GM18907 (cell line): ENCODE results near the gene EIF1B.
A peak's percentile ranks its signal among the peaks of the same experiment; 100 is the strongest.
"Not testable (repeated sequence)": the region's sequence is repeated elsewhere in the genome, so short reads cannot be mapped to it uniquely, and the experiment has no call there.

Experiments used
- ATAC-seq: cut with Tn5 transposase; IDR thresholded peaks from one replicate; pipeline ENCODE4 v1.9.1; 2021; ENCODE audit warnings: mild to moderate bottlenecking, moderate library complexity; ENCODE audit not compliant: unreplicated experiment

Gene EIF1B

GRCh38 chr3:40309418-40309924 is at the start of gene EIF1B:
EIF1B (plus strand) TSS chr3:40309707; CDS start chr3:40309942, 235 bp downstream.
- peak; percentile 96 for ATAC-seq

DNA sequence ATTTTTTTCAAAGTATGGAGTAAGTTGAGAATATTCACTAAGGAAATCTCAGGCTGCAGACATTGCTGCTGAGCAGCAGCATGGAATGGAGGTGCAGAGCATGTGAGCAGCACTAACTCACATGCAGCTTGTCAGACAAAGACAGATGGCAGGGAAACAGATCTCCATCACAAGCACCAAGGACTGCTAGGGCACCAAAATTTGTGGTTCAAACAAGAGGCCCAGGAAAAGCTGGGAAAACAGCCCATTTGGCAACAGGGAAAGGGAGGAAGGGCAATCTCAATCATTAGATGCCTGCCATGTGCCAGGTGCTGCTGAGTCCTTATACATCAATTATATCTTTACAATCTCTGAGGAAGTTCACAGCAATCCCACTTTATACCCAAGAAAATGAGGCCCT is 47.2 kb upstream of the EIF1B start:
- no peak for ATAC-seq

- no peak for ATAC-seq
These were observed 45.1 kb upstream of the EIF1B start for GRCh38 chr3:40264451-40264850.

- no peak for ATAC-seq
These were observed 44.3 kb upstream of the EIF1B start for GRCh38 chr3:40265181-40265580.

- ATAC-seq, result no peak
These were observed 41.4 kb upstream of the EIF1B start for GRCh38 chr3:40267937-40268724.

DNA sequence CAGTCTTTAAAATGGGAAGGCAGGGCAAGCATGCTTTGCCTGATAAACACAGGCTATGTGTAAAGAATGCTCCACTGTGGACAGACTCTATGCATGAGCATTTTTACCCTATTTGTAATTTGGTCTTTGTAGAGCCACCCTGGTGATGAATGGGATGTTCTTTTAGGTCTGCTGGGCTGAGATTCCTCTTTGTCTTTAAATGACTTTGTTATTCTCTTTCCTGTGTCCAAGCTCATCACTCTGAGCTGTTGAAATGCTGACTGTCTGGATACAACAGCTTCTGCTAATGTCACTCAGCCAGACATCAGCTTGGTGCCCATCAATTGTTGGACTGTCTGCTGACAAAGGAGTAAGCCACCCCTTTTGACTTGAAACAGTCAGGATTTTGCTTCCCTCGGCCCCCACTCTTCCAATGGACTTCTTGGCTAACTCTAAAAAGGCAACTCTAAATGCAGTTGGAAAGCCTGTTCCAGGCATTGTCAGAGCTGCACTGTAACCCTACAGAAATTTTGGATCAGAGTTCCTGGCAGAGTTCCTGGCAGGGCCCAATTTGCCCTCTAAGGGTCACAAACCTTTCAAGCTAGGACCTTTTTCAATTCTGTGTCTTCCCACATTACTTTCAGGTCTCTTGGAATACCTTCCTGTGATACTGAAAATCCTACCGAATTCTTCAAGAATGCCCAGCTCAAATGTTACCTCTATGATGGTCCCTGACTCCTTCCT is 40.5 kb upstream of the EIF1B start:
- ATAC-seq, result no peak

GRCh38 chr3:40278791-40279190 is 30.7 kb upstream of the EIF1B start:
- ATAC-seq, result no peak

- ATAC-seq, result no peak
These were observed 27.5 kb upstream of the EIF1B start for GRCh38 chr3:40281995-40282394.

- ATAC-seq, result not testable (repeated sequence)
These were observed 26.4 kb upstream of the EIF1B start for GRCh38 chr3:40283057-40283456.

DNA sequence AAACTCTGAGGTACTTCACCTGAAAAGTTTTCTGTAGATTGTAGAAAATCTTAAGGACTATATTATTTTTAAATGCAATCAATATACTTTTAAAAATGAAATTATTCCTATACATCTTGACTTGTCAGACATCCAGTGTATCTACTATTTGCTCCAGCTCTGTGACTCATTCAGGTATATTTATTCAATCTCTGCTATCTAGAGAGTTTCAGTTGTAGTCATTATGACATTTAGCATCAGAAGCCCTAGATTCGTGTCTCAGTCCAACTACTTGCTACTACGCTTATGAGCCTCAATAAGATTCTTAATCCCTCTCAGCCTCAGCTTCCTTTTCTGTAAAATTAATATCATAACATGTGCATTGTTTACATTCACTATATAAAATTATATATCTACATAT is 22.3 kb upstream of the EIF1B start:
- no peak for ATAC-seq

DNA sequence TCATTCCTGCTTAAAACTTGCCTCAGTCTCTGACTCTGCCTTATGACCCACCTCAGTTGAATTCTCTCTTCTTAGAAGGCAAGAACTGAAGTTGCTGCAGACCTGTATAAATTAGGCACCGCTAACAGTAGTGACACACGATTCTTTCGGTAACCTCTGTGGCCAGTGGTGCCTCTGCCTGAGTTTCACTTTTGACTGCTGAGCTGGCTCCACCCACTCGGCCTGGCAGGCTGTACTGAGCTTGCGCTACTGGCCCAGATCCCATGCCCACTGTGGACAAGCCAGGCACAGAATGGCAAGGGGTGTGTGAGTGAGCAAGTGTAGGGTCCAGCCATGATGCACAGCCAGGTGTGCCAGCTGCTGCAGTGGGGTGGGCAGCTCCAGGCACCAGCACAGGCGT is 19.1 kb upstream of the EIF1B start:
- no peak for ATAC-seq

GRCh38 chr3:40291471-40291870 is 18.0 kb upstream of the EIF1B start:
- no peak for ATAC-seq

DNA sequence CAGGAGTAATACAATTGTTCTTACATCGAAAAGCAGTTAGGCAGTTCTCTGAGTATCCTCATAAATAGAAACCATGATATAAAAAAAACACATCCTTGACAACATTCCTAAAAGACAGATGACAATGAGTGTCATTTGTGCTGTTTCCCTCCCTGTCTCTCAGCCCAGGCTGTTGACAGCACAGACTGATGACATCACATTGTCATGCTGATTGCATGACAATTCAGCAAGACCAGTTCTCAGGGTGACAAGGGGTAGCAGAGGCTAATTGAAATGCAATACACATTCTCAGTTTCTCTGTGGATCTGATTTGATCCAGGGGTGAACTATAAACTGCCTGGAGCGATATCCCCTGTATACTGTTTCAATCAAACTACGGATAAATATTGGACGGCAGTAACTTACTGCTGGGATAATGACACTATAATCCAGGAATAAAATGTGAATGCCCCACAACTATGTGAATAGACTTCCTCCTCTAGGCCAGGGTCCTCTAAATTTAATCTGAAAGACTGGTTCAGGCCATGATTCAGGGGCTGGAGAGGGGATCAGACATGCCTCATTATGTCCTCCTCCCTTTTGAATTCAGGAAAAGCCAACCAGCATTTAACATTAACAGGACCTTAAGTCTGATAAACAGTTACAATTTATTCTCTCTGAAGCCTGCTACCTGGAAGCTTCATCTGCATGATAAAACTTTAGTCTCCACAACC is 16.7 kb upstream of the EIF1B start:
- ATAC-seq, result no peak

DNA sequence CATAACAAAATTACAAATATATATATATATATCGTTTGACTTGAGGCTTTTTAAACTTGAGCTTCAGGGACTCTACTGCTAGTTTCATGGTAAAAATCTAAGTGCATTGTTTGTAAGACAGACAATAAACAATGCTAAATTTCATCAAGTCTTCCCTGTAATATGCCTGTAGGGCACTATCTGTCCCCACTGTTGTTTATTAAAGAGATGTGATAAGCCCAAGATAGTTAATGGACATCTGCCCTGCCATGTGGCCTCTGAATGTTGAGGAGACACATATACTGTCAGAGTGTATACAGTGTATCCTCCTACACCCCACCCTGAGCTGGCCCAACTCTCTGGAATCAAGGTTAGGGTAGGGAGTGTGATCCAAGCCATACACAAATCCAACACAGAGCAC is 15.1 kb upstream of the EIF1B start:
- no peak for ATAC-seq

GRCh38 chr3:40298075-40298474 is 11.4 kb upstream of the EIF1B start:
- ATAC-seq, result no peak

- ATAC-seq, result no peak
These were observed 10.3 kb upstream of the EIF1B start for GRCh38 chr3:40299130-40299720.

- ATAC-seq, result no peak
These were observed 9.7 kb upstream of the EIF1B start for GRCh38 chr3:40299721-40300335.

GRCh38 chr3:40302784-40303183 is 6.7 kb upstream of the EIF1B start:
- no peak for ATAC-seq

GRCh38 chr3:40304352-40304751 is 5.2 kb upstream of the EIF1B start:
- peak; percentile 31 for ATAC-seq

GRCh38 chr3:40306336-40306735 is 3.2 kb upstream of the EIF1B start:
- ATAC-seq, result no peak

DNA sequence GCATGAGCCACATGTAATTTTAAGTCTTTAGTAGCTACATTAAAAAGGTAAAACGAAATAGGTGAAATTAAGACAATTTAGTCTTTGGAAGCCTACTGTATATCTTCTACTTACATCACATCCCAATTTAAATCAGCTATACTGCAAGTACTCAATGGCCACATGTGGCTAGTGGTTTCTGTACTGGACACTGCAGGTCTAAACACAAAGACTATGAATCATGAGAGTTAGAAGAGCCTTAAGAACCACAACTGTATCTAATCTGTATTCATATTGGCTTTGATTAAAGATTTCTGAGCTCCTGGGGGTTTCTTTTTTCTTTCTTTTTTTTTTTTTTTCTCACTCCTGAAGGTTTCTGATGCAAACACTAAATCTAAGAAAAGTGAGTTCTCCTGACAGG is 2.3 kb upstream of the EIF1B start:
- no peak for ATAC-seq
